ENCODE data around the gene NOG. TPM values are rescaled to one million over a fixed set of nuclear protein-coding genes. Genes with fewer than 3 reads are reported as not detected.

The NOG gene
- total and polyA plus RNA-seq, 9 of the 15 experiments (the other 6 are each of a cell fraction or from before 2014, with no cell fraction given) = not detected

DNA sequence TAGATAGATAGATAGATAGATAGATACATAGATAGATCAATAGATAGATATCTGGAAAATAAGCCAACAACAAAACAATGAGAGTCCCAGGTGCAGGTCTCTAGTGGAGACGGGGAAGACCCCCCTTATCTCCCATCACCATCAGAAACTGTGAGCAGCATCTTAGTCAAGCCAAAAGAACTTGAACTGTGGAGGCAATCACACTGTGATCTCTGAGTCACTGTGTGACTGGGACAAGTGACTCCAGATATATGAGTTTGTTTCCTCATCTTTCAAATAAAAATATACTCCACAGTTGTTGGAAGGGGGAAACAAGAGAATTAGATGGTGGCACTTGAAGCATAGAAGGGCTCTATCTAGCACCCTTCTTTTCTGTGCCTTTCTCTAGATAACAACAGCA, 42.1 kb downstream of the NOG start:
- no TSS peak for BruUV-seq (replicated peaks)
- FAIRE-seq (no peak), DNase-seq (ENCODE audit: extremely low read depth in 1 of 4, low spot score in 3 of 4) (no peak), ATAC-seq (no peak)
- Histone ChIP-seq H3K27me3 (ENCODE audit: control insufficient read depth in 2 of 2, insufficient read depth in 2 of 2, low read length in 2 of 2) (no peaks in the 10 kb centered on the region; a peak in 1 of 5 replicates), H3K4me3 (no peak overlapping the region), H3K4me1 (replicated peaks in 1 of 2; ENCODE audit: control insufficient read depth in 2 of 2, insufficient read depth in 2 of 2, low read length in 2 of 2) (no peaks in the 10 kb centered on the region), H3K27ac (ENCODE audit: extremely low read depth, low read depth, low read length) (no peak overlapping the region), H2AFZ (ENCODE audit: low read depth, low read length) (no peak overlapping the region), H3K36me3 (ENCODE audit: control insufficient read depth, insufficient read depth, low read length) (no peaks in the 10 kb centered on the region), H3K4me2 (ENCODE audit: insufficient read depth, low read length) (no peak overlapping the region), H3K9me1 (ENCODE audit: control insufficient read depth, insufficient read depth, low read length) (no peaks in the 10 kb centered on the region), H3K79me2 (ENCODE audit: control insufficient read depth, insufficient read depth, low read length) (no peaks in the 10 kb centered on the region), H3K9me3 (replicated peaks; ENCODE audit: control insufficient read depth, insufficient read depth, low read depth, low read length) (no peaks in the 10 kb centered on the region), H4K20me1 (replicated peaks; ENCODE audit: control insufficient read depth, insufficient read depth, low read length) (no peaks in the 10 kb centered on the region), H3K9ac (ENCODE audit: insufficient read depth in 1 of 2, low read depth in 2 of 2, low read length in 2 of 2) (no peak overlapping the region)
- WGBS (ENCODE audit: insufficient coverage, low coverage, missing lambda C conversion rate) = 0% methylated on average over 1 of the region's 1 CpG
- intact Hi-C loops (cut with micrococcal nuclease) = no loop called here
- CTCF ChIA-PET (ENCODE audit: low intra/inter-chr PET ratio) = no interaction called here
- in situ Hi-C loops (cut with MboI) = no loop called here
- POLR2A ChIA-PET = interaction anchor here (0.6 kb wide), 2 partner anchors 196 to 288 kb away, joined by 3 to 5 read pairs; no protein-coding TSS in a partner anchor
- TF ChIP-seq RAD51 (IDR thresholded peaks at IDR 0.05; ENCODE audit: borderline replicate concordance, low read depth) (no peak), U2AF2 (optimal IDR thresholded peaks at IDR 0.05; ENCODE audit: low read depth, low read length) (no peak), ZNF586 (CRISPR knock-in tag; conservative IDR thresholded peaks at IDR 0.05) (no peak), JUNB (CRISPR knock-in tag; conservative IDR thresholded peaks at IDR 0.05) (no peak), HCFC1 (IDR thresholded peaks at IDR 0.05; ENCODE audit: low read depth, low read length) (no peak), POLR2H (tag; IDR thresholded peaks at IDR 0.05; ENCODE audit: low read depth) (no peak), NR2C2 (CRISPR knock-in tag; IDR thresholded peaks at IDR 0.05) (no peak), NR2C2 (tag; IDR thresholded peaks at IDR 0.05) (no peak), POLR2G (IDR thresholded peaks at IDR 0.05; ENCODE audit: low read depth, low read length) (no peak), EZH2 (IDR thresholded peaks at IDR 0.05; ENCODE audit: borderline replicate concordance, low read depth, low read length) (no peak)
- TF ChIP-seq, protein P1, sequence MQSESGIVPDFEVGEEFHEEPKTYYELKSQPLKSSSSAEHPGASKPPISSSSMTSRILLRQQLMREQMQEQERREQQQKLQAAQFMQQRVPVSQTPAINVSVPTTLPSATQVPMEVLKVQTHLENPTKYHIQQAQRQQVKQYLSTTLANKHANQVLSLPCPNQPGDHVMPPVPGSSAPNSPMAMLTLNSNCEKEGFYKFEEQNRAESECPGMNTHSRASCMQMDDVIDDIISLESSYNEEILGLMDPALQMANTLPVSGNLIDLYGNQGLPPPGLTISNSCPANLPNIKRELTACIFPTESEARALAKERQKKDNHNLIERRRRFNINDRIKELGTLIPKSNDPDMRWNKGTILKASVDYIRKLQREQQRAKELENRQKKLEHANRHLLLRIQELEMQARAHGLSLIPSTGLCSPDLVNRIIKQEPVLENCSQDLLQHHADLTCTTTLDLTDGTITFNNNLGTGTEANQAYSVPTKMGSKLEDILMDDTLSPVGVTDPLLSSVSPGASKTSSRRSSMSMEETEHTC (IDR thresholded peaks at IDR 0.05) = no peak
- TF ChIP-seq, protein P2, sequence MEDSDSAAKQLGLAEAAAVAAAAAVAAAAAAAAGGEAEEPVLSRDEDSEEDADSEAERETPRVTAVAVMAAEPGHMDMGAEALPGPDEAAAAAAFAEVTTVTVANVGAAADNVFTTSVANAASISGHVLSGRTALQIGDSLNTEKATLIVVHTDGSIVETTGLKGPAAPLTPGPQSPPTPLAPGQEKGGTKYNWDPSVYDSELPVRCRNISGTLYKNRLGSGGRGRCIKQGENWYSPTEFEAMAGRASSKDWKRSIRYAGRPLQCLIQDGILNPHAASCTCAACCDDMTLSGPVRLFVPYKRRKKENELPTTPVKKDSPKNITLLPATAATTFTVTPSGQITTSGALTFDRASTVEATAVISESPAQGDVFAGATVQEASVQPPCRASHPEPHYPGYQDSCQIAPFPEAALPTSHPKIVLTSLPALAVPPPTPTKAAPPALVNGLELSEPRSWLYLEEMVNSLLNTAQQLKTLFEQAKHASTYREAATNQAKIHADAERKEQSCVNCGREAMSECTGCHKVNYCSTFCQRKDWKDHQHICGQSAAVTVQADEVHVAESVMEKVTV (CRISPR knock-in tag; IDR thresholded peaks at IDR 0.05) = no peak
- TF ChIP-seq, protein P3, sequence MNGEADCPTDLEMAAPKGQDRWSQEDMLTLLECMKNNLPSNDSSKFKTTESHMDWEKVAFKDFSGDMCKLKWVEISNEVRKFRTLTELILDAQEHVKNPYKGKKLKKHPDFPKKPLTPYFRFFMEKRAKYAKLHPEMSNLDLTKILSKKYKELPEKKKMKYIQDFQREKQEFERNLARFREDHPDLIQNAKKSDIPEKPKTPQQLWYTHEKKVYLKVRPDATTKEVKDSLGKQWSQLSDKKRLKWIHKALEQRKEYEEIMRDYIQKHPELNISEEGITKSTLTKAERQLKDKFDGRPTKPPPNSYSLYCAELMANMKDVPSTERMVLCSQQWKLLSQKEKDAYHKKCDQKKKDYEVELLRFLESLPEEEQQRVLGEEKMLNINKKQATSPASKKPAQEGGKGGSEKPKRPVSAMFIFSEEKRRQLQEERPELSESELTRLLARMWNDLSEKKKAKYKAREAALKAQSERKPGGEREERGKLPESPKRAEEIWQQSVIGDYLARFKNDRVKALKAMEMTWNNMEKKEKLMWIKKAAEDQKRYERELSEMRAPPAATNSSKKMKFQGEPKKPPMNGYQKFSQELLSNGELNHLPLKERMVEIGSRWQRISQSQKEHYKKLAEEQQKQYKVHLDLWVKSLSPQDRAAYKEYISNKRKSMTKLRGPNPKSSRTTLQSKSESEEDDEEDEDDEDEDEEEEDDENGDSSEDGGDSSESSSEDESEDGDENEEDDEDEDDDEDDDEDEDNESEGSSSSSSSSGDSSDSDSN (IDR thresholded peaks at IDR 0.05; ENCODE audit: borderline replicate concordance in 1 of 2, low read depth in 2 of 2, low read length in 2 of 2) = no peak

All from K562 (cell line).